ENCODE data around the gene PCDHGA10.
"Not testable (repeated sequence)": the region's sequence is repeated elsewhere in the genome, so short reads cannot be mapped to it uniquely, and the experiment has no call there.

Gene PCDHGA10

GRCh38 chr5:141407790-141408505 is 4.8 kb upstream of the PCDHGA10 start, which contains the start of gene PCDHGB6:
Gene PCDHGB6 (plus strand): TSS chr5:141408021. CDS start chr5:141408203, 182 bp downstream.
- not testable (repeated sequence) for H2AFZ ChIP-seq (ENCODE audit: low read depth, low read length); H3K36me3 ChIP-seq (replicated peaks; ENCODE audit: low read depth, low read length); H3K27ac ChIP-seq (ENCODE audit: low read length); H3K9ac ChIP-seq (ENCODE audit: low read length); H3K4me3 ChIP-seq (ENCODE audit: low read length); H3K9me3 ChIP-seq (ENCODE audit: insufficient read depth, low read length); H3K79me2 ChIP-seq (ENCODE audit: low read length); H3K27me3 ChIP-seq (ENCODE audit: low read depth, low read length); H3K4me1 ChIP-seq (ENCODE audit: low read length); H4K20me1 ChIP-seq (ENCODE audit: insufficient read depth, low read length); H3K4me2 ChIP-seq (ENCODE audit: low read length)
- TF ChIP-seq CTCF (IDR thresholded peaks at IDR 0.05; ENCODE audit: low read depth, low read length) = peak; percentile 24; the same call in 1 of the 2 replicates

- Histone ChIP-seq H3K27ac (ENCODE audit: low read length) (no peak overlapping the region), H3K4me3 (ENCODE audit: low read length) (no peak overlapping the region), H3K9me3 (ENCODE audit: insufficient read depth, low read length) (no peaks in the 10 kb centered on the region), H3K4me1 (ENCODE audit: low read length) (no peaks in the 10 kb centered on the region), H3K27me3 (ENCODE audit: low read depth, low read length) (no peaks in the 10 kb centered on the region), H4K20me1 (ENCODE audit: insufficient read depth, low read length) (no peaks in the 10 kb centered on the region), H3K79me2 (ENCODE audit: low read length) (no peaks in the 10 kb centered on the region), H2AFZ (ENCODE audit: low read depth, low read length) (no peak overlapping the region), H3K9ac (ENCODE audit: low read length) (no peak overlapping the region), H3K4me2 (ENCODE audit: low read length) (no peak overlapping the region), H3K36me3 (replicated peaks; ENCODE audit: low read depth, low read length) (no peaks in the 10 kb centered on the region)
- TF ChIP-seq CTCF (IDR thresholded peaks at IDR 0.05; ENCODE audit: low read depth, low read length) (no peak), EZH2phosphoT487 (IDR thresholded peaks at IDR 0.05; ENCODE audit: low read depth) (no peak)
Observed at GRCh38 chr5:141409598-141410306, 3.0 kb upstream of the PCDHGA10 start.

GRCh38 chr5:141411575-141411974 is 1.2 kb upstream of the PCDHGA10 start:
- no peak for TF ChIP-seq CTCF (IDR thresholded peaks at IDR 0.05; ENCODE audit: low read depth, low read length)
- TF ChIP-seq EZH2phosphoT487 (IDR thresholded peaks at IDR 0.05; ENCODE audit: low read depth) = no peak
- H4K20me1 ChIP-seq (ENCODE audit: insufficient read depth, low read length) = no peaks in the 10 kb centered on the region
- no peak overlapping the region for H3K27ac ChIP-seq (ENCODE audit: low read length)
- H3K4me3 ChIP-seq (ENCODE audit: low read length) = no peak overlapping the region
- H3K4me2 ChIP-seq (ENCODE audit: low read length) = no peak overlapping the region
- no peaks in the 10 kb centered on the region for H3K36me3 ChIP-seq (replicated peaks; ENCODE audit: low read depth, low read length)
- no peak overlapping the region for H2AFZ ChIP-seq (ENCODE audit: low read depth, low read length)
- H3K4me1 ChIP-seq (ENCODE audit: low read length) = no peaks in the 10 kb centered on the region
- H3K9me3 ChIP-seq (ENCODE audit: insufficient read depth, low read length) = no peaks in the 10 kb centered on the region
- no peak overlapping the region for H3K9ac ChIP-seq (ENCODE audit: low read length)
- H3K79me2 ChIP-seq (ENCODE audit: low read length) = no peaks in the 10 kb centered on the region
- H3K27me3 ChIP-seq (ENCODE audit: low read depth, low read length) = no peaks in the 10 kb centered on the region

GRCh38 chr5:141413540-141414069 is 818 bp downstream of the PCDHGA10 start:
- Histone ChIP-seq H3K9me3 (ENCODE audit: insufficient read depth, low read length) (no peaks in the 10 kb centered on the region), H2AFZ (ENCODE audit: low read depth, low read length) (peak overlapping the region; percentile 97), H3K4me1 (ENCODE audit: low read length) (no peaks in the 10 kb centered on the region), H3K27ac (ENCODE audit: low read length) (no peak overlapping the region), H3K4me3 (ENCODE audit: low read length) (peak overlapping the region; percentile 89), H3K4me2 (ENCODE audit: low read length) (peak overlapping the region; percentile 83), H3K27me3 (ENCODE audit: low read depth, low read length) (no peaks in the 10 kb centered on the region), H4K20me1 (ENCODE audit: insufficient read depth, low read length) (no peaks in the 10 kb centered on the region), H3K36me3 (replicated peaks; ENCODE audit: low read depth, low read length) (no peaks in the 10 kb centered on the region), H3K9ac (ENCODE audit: low read length) (peak overlapping the region; percentile 59), H3K79me2 (ENCODE audit: low read length) (no peaks in the 10 kb centered on the region)
- no peak for TF ChIP-seq CTCF (IDR thresholded peaks at IDR 0.05; ENCODE audit: low read depth, low read length)
- TF ChIP-seq EZH2phosphoT487 (IDR thresholded peaks at IDR 0.05; ENCODE audit: low read depth) = no peak

- H3K79me2 ChIP-seq (ENCODE audit: low read length); H3K4me2 ChIP-seq (ENCODE audit: low read length); H3K4me1 ChIP-seq (ENCODE audit: low read length); H3K4me3 ChIP-seq (ENCODE audit: low read length); H2AFZ ChIP-seq (ENCODE audit: low read depth, low read length); H3K36me3 ChIP-seq (replicated peaks; ENCODE audit: low read depth, low read length); H3K9me3 ChIP-seq (ENCODE audit: insufficient read depth, low read length); H3K9ac ChIP-seq (ENCODE audit: low read length); H3K27ac ChIP-seq (ENCODE audit: low read length); H4K20me1 ChIP-seq (ENCODE audit: insufficient read depth, low read length); H3K27me3 ChIP-seq (ENCODE audit: low read depth, low read length): not testable (repeated sequence)
Observed at GRCh38 chr5:141414548-141415274, 1.9 kb downstream of the PCDHGA10 start.
